Neural progenitor cell (in vitro differentiated cells): ENCODE measurements around the gene SDK1.

ENCODE experiments used
- EZH2 ChIP-seq: fragments of 200-600 bp; sonication (generic); IDR thresholded peaks from 2 replicates; pipeline ENCODE4 v1.6.1; 2017; ENCODE audit warnings: antibody characterized with exemption, mild to moderate bottlenecking, moderate library complexity
- TF ChIP-seq, protein P1 (sequence below): fragments of 200-600 bp; sonication (generic); IDR thresholded peaks from 2 replicates; pipeline ENCODE4 v1.5.1; 2017; ENCODE audit warnings: antibody characterized with exemption, mild to moderate bottlenecking

DNA sequence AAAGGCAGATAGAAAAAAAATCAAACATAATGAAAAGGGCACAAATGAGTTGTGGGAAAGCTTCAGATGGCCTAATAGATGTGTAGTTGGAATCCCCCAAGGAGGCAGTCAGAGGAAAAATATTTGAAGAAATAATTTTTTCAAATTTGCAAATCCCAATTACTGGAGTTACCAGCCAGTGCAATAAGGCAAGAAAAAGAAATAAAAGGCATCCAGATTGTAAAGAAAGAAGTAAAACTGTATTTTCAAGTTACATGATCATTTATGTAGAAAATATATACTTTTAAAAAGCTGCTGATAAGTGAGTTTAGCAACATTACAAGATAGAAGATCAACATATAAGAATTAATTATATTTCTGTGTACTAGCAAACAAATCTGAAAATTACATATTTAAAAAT, 329.0 kb downstream of the SDK1 start:
- TF ChIP-seq, protein P1, sequence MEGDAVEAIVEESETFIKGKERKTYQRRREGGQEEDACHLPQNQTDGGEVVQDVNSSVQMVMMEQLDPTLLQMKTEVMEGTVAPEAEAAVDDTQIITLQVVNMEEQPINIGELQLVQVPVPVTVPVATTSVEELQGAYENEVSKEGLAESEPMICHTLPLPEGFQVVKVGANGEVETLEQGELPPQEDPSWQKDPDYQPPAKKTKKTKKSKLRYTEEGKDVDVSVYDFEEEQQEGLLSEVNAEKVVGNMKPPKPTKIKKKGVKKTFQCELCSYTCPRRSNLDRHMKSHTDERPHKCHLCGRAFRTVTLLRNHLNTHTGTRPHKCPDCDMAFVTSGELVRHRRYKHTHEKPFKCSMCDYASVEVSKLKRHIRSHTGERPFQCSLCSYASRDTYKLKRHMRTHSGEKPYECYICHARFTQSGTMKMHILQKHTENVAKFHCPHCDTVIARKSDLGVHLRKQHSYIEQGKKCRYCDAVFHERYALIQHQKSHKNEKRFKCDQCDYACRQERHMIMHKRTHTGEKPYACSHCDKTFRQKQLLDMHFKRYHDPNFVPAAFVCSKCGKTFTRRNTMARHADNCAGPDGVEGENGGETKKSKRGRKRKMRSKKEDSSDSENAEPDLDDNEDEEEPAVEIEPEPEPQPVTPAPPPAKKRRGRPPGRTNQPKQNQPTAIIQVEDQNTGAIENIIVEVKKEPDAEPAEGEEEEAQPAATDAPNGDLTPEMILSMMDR = no peak
- no peak for TF ChIP-seq EZH2
